Stimulated activated CD4-positive, alpha-beta T cell treated with anti-CD3 and anti-CD28 coated beads, TNF-alpha, amount 100 ng/mL, for 4 hours (primary cell): ENCODE measurements around the gene GPR162.
"Not testable (repeated sequence)": the region's sequence is repeated elsewhere in the genome, so short reads cannot be mapped to it uniquely, and the experiment has no call there.

Experiments used
- DNase-seq, 3 experiments: peaks; one replicate each; pipeline ENCODE4 v3.0.0-alpha.2; 2020; ENCODE audit warnings: low read depth in 3 of 3

Gene GPR162

GRCh38 chr12:6874015-6874368 lies 52.4 kb downstream of the GPR162 start:
- DNase-seq = not testable (repeated sequence)
